ENCODE results near the gene USP3. TPM values are rescaled to one million over a fixed set of nuclear protein-coding genes. Genes with fewer than 3 reads are reported as not detected.

USP3 gene
- total RNA-seq, 1 donor from 2014 or later: 62.5 TPM

GRCh38 chr15:63605036-63605435, 100.6 kb downstream of the USP3 start:
- intact Hi-C loops (cut with DNase I): no loop called here
- DNase-seq: no peak
- Histone ChIP-seq H3K27me3 (no peaks in the 10 kb centered on the region), H3K4me3 (no peak overlapping the region), H3K4me1 (peaks cover 26% of the 10 kb centered on the region), H3K9me3 (no peaks in the 10 kb centered on the region), H3K36me3 (peaks cover 26% of the 10 kb centered on the region), H3K27ac (no peak overlapping the region)
- no peak for ATAC-seq
- TF ChIP-seq CTCF (IDR thresholded peaks at IDR 0.05): no peak

- H3K36me3 ChIP-seq: peaks cover 26% of the 10 kb centered on the region
- no peak for DNase-seq
- no peak for TF ChIP-seq CTCF (IDR thresholded peaks at IDR 0.05)
- intact Hi-C loops (cut with DNase I): no loop called here
- peaks cover 31% of the 10 kb centered on the region for H3K4me1 ChIP-seq
- ATAC-seq: peak; percentile 4
- H3K27me3 ChIP-seq: no peaks in the 10 kb centered on the region
- no peak overlapping the region for H3K4me3 ChIP-seq
- H3K27ac ChIP-seq: no peak overlapping the region
- H3K9me3 ChIP-seq: no peaks in the 10 kb centered on the region
These were observed 101.4 kb downstream of the USP3 start for GRCh38 chr15:63605816-63606215.

GRCh38 chr15:63606308-63606707, 101.9 kb downstream of the USP3 start:
- DNase-seq (no peak), ATAC-seq (no peak)
- Histone ChIP-seq H3K4me1 (peaks cover 35% of the 10 kb centered on the region), H3K36me3 (peaks cover 26% of the 10 kb centered on the region), H3K27ac (no peak overlapping the region), H3K27me3 (no peaks in the 10 kb centered on the region), H3K9me3 (no peaks in the 10 kb centered on the region), H3K4me3 (no peak overlapping the region)
- intact Hi-C loops (cut with DNase I): no loop called here
- TF ChIP-seq CTCF (IDR thresholded peaks at IDR 0.05): no peak

GRCh38 chr15:63608989-63609388, 104.6 kb downstream of the USP3 start:
- H3K27me3 ChIP-seq: no peaks in the 10 kb centered on the region
- TF ChIP-seq CTCF (IDR thresholded peaks at IDR 0.05): no peak
- intact Hi-C loops (cut with DNase I): no loop called here
- H3K9me3 ChIP-seq: no peaks in the 10 kb centered on the region
- ATAC-seq (no peak), DNase-seq (no peak)
- H3K36me3 ChIP-seq: peaks cover 49% of the 10 kb centered on the region
- H3K27ac ChIP-seq: no peak overlapping the region
- no peak overlapping the region for H3K4me3 ChIP-seq
- H3K4me1 ChIP-seq: peaks cover 29% of the 10 kb centered on the region

- no peak overlapping the region for H3K27ac ChIP-seq
- H3K36me3 ChIP-seq: peaks cover 54% of the 10 kb centered on the region
- ATAC-seq (no peak), DNase-seq (no peak)
- no peak overlapping the region for H3K4me3 ChIP-seq
- peaks cover 29% of the 10 kb centered on the region for H3K4me1 ChIP-seq
- no peak for TF ChIP-seq CTCF (IDR thresholded peaks at IDR 0.05)
- H3K27me3 ChIP-seq: no peaks in the 10 kb centered on the region
- intact Hi-C loops (cut with DNase I): no loop called here
- H3K9me3 ChIP-seq: no peaks in the 10 kb centered on the region
These were observed 105.1 kb downstream of the USP3 start for GRCh38 chr15:63609448-63609847.

- intact Hi-C loops (cut with DNase I): no loop called here
- Histone ChIP-seq H3K9me3 (no peaks in the 10 kb centered on the region), H3K4me1 (peaks cover 27% of the 10 kb centered on the region), H3K36me3 (peaks cover 62% of the 10 kb centered on the region), H3K4me3 (no peak overlapping the region), H3K27ac (peak overlapping the region; percentile 67), H3K27me3 (no peaks in the 10 kb centered on the region)
- peak; percentile 69 for TF ChIP-seq CTCF (IDR thresholded peaks at IDR 0.05)
- DNase-seq: no peak
- ATAC-seq: peak; percentile 87
These were observed 105.9 kb downstream of the USP3 start for GRCh38 chr15:63610209-63610841.

Data from upper lobe of right lung (tissue), 1 donor.